ENCODE data around the gene TNFAIP8L1. TPM values are rescaled to one million over a fixed set of nuclear protein-coding genes. Genes with fewer than 3 reads are reported as not detected.

Gene TNFAIP8L1
- total RNA-seq, 1 experiment from 2014 or later: 22.2 TPM

DNA sequence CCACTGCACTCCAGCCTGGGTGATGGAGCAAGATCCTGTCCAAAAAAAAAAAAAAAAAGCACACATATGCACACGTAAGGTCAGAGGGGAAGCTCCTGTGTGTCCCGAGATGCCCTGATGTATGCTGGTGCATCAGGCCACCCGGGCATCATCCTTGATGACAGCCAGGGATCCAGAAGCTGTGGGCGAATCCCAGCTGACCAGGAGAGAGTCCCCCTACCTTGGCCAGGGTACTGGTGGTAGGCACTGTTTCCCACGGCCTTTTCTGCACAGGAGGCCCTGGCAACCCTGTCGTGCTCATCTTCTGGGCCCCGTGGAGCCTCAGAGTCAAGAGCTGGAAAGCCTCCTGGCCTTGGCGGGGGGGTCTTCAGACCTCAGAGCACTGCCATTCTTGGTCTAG is 16.8 kb downstream of the TNFAIP8L1 start:
- Histone ChIP-seq H3K27me3 (ENCODE audit: insufficient read depth, low read length) (no peaks in the 10 kb centered on the region), H3K9me2 (ENCODE audit: insufficient read depth) (no peaks in the 10 kb centered on the region), H2AFZ (ENCODE audit: low read depth, low read length, poor library complexity, severe bottlenecking) (no peak overlapping the region), H3K9me3 (ENCODE audit: control insufficient read depth in 1 of 2, insufficient read depth in 1 of 2, low read depth in 1 of 2, low read length in 2 of 2) (no peaks in the 10 kb centered on the region), H3K9ac (ENCODE audit: low read length) (no peak overlapping the region), H3K36me3 (ENCODE audit: control insufficient read depth in 1 of 2, insufficient read depth in 2 of 2, low read length in 2 of 2) (peaks cover 13 to 24% of the 10 kb centered on the region in 2 experiments), H3K4me2 (ENCODE audit: low read length) (no peak overlapping the region), H3K4me3 (replicated peaks in 1 of 2; ENCODE audit: low read depth in 1 of 2, low read length in 2 of 2) (no peak overlapping the region), H4K20me1 (ENCODE audit: insufficient read depth) (no peaks in the 10 kb centered on the region), H3K27ac (ENCODE audit: low read depth, low read length) (no peak overlapping the region), H3K79me2 (ENCODE audit: insufficient read depth, low read length) (no peaks in the 10 kb centered on the region; the same call in 1 of the 2 replicates), H3K4me1 (ENCODE audit: control insufficient read depth in 1 of 2, insufficient read depth in 2 of 2, low read length in 2 of 2) (no peaks in the 10 kb centered on the region)
- BruUV-seq (replicated peaks): no TSS peak
- TF ChIP-seq RAD21 (IDR thresholded peaks at IDR 0.05; ENCODE audit: low read depth): no peak
- ATAC-seq (no peak), DNase-seq (ENCODE audit: low read depth, low spot score) (no peak)
- ChIA-PET POLR2A (no interaction called here), CTCF (no interaction called here), RAD21 (ENCODE audit: low non-redundant PET in 1 of 2, low total read pairs in 2 of 2, uncharacterized antibody in 2 of 2, unreplicated experiment in 2 of 2) (no interaction called here)
- intact Hi-C loops (cut with micrococcal nuclease): no loop called here

DNA sequence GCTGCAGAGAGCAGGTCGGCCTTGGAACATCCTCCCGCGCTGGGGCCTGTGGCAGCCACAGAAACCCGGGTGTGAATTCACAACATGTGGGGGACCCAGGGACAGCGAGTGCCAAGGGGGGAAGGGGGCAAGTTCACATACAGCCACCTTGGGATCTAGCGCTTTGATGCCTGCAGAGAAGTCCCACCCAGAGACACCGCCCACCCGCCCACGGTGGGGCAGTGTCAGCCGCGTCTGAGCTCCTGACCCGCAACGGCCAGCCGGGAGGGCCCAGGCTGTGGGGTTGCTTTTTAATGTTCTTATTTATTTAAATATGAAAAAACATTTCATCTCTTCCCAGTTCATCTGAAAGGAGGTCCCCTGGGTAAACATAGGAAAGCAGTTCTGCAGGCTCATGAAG is 17.9 kb downstream of the TNFAIP8L1 start:
- ChIA-PET POLR2A (no interaction called here), CTCF (no interaction called here), RAD21 (ENCODE audit: low non-redundant PET in 1 of 2, low total read pairs in 2 of 2, uncharacterized antibody in 2 of 2, unreplicated experiment in 2 of 2) (no interaction called here)
- H3K27me3 ChIP-seq (ENCODE audit: insufficient read depth, low read length): no peaks in the 10 kb centered on the region
- H3K9ac ChIP-seq (ENCODE audit: low read length): no peak overlapping the region
- no peak overlapping the region for H2AFZ ChIP-seq (ENCODE audit: low read depth, low read length, poor library complexity, severe bottlenecking)
- no peaks in the 10 kb centered on the region for H3K4me1 ChIP-seq (ENCODE audit: control insufficient read depth in 1 of 2, insufficient read depth in 2 of 2, low read length in 2 of 2)
- H3K36me3 ChIP-seq (ENCODE audit: control insufficient read depth in 1 of 2, insufficient read depth in 2 of 2, low read length in 2 of 2): peaks cover 13 to 24% of the 10 kb centered on the region in 2 experiments
- H3K79me2 ChIP-seq (ENCODE audit: insufficient read depth, low read length): no peaks in the 10 kb centered on the region; the same call in 1 of the 2 replicates
- H3K9me3 ChIP-seq (ENCODE audit: control insufficient read depth in 1 of 2, insufficient read depth in 1 of 2, low read depth in 1 of 2, low read length in 2 of 2): no peaks in the 10 kb centered on the region
- no peak overlapping the region for H3K27ac ChIP-seq (ENCODE audit: low read depth, low read length)
- H3K4me2 ChIP-seq (ENCODE audit: low read length): no peak overlapping the region
- TF ChIP-seq ZFX (IDR thresholded peaks at IDR 0.05) (no peak), YY1 (IDR thresholded peaks at IDR 0.05; ENCODE audit: extremely low read depth, insufficient replicate concordance, low read depth, low read length) (no peak), JUND (IDR thresholded peaks at IDR 0.05) (no peak)
- no peaks in the 10 kb centered on the region for H4K20me1 ChIP-seq (ENCODE audit: insufficient read depth)
- DNase-seq (ENCODE audit: low read depth, low spot score) (no peak), ATAC-seq (no peak)
- no peaks in the 10 kb centered on the region for H3K9me2 ChIP-seq (ENCODE audit: insufficient read depth)
- BruUV-seq (replicated peaks): no TSS peak
- H3K4me3 ChIP-seq (replicated peaks in 1 of 2; ENCODE audit: low read depth in 1 of 2, low read length in 2 of 2): no peak overlapping the region
- intact Hi-C loops (cut with micrococcal nuclease): no loop called here

DNA sequence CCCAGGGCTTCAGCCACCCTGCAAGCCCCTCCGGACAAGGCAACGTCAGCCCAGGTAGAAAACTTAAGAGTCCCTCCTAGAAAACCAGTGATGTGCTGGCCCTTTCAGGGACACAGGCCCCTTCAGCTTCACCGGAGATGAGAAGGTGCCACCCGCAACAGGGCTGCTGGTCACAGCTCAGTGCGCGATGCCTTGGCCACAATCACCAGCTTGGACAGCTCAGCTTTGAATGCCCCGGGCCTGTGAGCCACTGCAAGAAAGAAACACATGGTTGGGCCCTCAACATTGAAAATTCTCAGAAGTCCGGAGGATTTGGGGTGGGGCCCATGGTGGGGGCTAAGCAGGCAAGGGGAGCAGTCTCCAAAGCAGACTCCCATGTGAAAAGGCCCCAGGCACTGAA is 18.5 kb downstream of the TNFAIP8L1 start:
- Histone ChIP-seq H3K4me2 (ENCODE audit: low read length) (no peak overlapping the region), H3K9me2 (ENCODE audit: insufficient read depth) (no peaks in the 10 kb centered on the region), H4K20me1 (ENCODE audit: insufficient read depth) (no peaks in the 10 kb centered on the region), H3K4me1 (ENCODE audit: control insufficient read depth in 1 of 2, insufficient read depth in 2 of 2, low read length in 2 of 2) (no peaks in the 10 kb centered on the region), H3K79me2 (ENCODE audit: insufficient read depth, low read length) (no peaks in the 10 kb centered on the region; the same call in 1 of the 2 replicates), H2AFZ (ENCODE audit: low read depth, low read length, poor library complexity, severe bottlenecking) (no peak overlapping the region), H3K27ac (ENCODE audit: low read depth, low read length) (no peak overlapping the region), H3K9me3 (ENCODE audit: control insufficient read depth in 1 of 2, insufficient read depth in 1 of 2, low read depth in 1 of 2, low read length in 2 of 2) (no peaks in the 10 kb centered on the region), H3K4me3 (replicated peaks in 1 of 2; ENCODE audit: low read depth in 1 of 2, low read length in 2 of 2) (no peak overlapping the region), H3K36me3 (ENCODE audit: control insufficient read depth in 1 of 2, insufficient read depth in 2 of 2, low read length in 2 of 2) (peaks cover 15 to 19% of the 10 kb centered on the region in 2 experiments), H3K27me3 (ENCODE audit: insufficient read depth, low read length) (no peaks in the 10 kb centered on the region), H3K9ac (ENCODE audit: low read length) (no peak overlapping the region)
- ChIA-PET RAD21 (ENCODE audit: low non-redundant PET in 1 of 2, low total read pairs in 2 of 2, uncharacterized antibody in 2 of 2, unreplicated experiment in 2 of 2) (no interaction called here), CTCF (no interaction called here), POLR2A (no interaction called here)
- DNase-seq (ENCODE audit: low read depth, low spot score) (no peak), ATAC-seq (no peak)
- BruUV-seq (replicated peaks): no TSS peak
- intact Hi-C loops (cut with micrococcal nuclease): no loop called here
- TF ChIP-seq FOSL1 (IDR thresholded peaks at IDR 0.05; ENCODE audit: low read depth): no peak
- no peak for TF ChIP-seq EZH2 (IDR thresholded peaks at IDR 0.05)
- no peak for TF ChIP-seq JUND (IDR thresholded peaks at IDR 0.05)
- TF ChIP-seq CEBPB (IDR thresholded peaks at IDR 0.05; ENCODE audit: low read depth): no peak
- TF ChIP-seq, protein P1, sequence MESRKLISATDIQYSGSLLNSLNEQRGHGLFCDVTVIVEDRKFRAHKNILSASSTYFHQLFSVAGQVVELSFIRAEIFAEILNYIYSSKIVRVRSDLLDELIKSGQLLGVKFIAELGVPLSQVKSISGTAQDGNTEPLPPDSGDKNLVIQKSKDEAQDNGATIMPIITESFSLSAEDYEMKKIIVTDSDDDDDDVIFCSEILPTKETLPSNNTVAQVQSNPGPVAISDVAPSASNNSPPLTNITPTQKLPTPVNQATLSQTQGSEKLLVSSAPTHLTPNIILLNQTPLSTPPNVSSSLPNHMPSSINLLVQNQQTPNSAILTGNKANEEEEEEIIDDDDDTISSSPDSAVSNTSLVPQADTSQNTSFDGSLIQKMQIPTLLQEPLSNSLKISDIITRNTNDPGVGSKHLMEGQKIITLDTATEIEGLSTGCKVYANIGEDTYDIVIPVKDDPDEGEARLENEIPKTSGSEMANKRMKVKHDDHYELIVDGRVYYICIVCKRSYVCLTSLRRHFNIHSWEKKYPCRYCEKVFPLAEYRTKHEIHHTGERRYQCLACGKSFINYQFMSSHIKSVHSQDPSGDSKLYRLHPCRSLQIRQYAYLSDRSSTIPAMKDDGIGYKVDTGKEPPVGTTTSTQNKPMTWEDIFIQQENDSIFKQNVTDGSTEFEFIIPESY (IDR thresholded peaks at IDR 0.05; ENCODE audit: extremely low read depth, insufficient replicate concordance, low read length): no peak
- TF ChIP-seq, protein P2, sequence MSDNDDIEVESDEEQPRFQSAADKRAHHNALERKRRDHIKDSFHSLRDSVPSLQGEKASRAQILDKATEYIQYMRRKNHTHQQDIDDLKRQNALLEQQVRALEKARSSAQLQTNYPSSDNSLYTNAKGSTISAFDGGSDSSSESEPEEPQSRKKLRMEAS (IDR thresholded peaks at IDR 0.05): no peak
- TF ChIP-seq ZNF274 (IDR thresholded peaks at IDR 0.05; ENCODE audit: low read depth, low read length): no peak
- no peak for TF ChIP-seq ELF1 (IDR thresholded peaks at IDR 0.05; ENCODE audit: borderline replicate concordance, low read depth)
- no peak for TF ChIP-seq YY1 (IDR thresholded peaks at IDR 0.05; ENCODE audit: extremely low read depth, insufficient replicate concordance, low read depth, low read length)
- TF ChIP-seq SP1 (IDR thresholded peaks at IDR 0.05; ENCODE audit: low read depth): no peak

All from HCT116 (cell line).